GM23248 (cell line): ENCODE results near the gene RAC2. TPM values are rescaled to one million over a fixed set of nuclear protein-coding genes. Genes with fewer than 3 reads are reported as not detected.

ENCODE experiments used
- DNase-seq: peaks from one replicate; pipeline ENCODE4 v3.0.0-alpha.2; 2015
- H2AFZ ChIP-seq: fragments of 200-600 bp; sonication (generic); 2 replicates; pipeline ENCODE4 v1.6.1; 2016; ENCODE audit warnings: antibody characterized with exemption
- H3F3A ChIP-seq: fragments of 200-600 bp; sonication (generic); 2 replicates; pipeline ENCODE4 v1.6.1; 2016; ENCODE audit warnings: mild to moderate bottlenecking, antibody characterized with exemption, mixed run types; ENCODE audit not compliant: insufficient read depth
- H3K27ac ChIP-seq: fragments of 200-600 bp; sonication (generic); 2 replicates; pipeline ENCODE4 v1.5.1; 2016; ENCODE audit warnings: mild to moderate bottlenecking
- H3K27me3 ChIP-seq: fragments of 200-600 bp; sonication (generic); replicated peaks from 2 replicates; pipeline ENCODE4 v1.6.1; 2016; ENCODE audit warnings: mild to moderate bottlenecking; ENCODE audit not compliant: insufficient read depth
- H3K36me3 ChIP-seq: fragments of 200-600 bp; sonication (generic); 2 replicates; pipeline ENCODE4 v1.6.1; 2016; ENCODE audit warnings: low read depth, mild to moderate bottlenecking
- H3K4me1 ChIP-seq: fragments of 200-600 bp; sonication (generic); 2 replicates; pipeline ENCODE4 v1.6.1; 2016; ENCODE audit warnings: mild to moderate bottlenecking; ENCODE audit not compliant: insufficient read depth
- H3K4me2 ChIP-seq: fragments of 200-600 bp; sonication (generic); one replicate; pipeline ENCODE4 v1.6.1; 2016; ENCODE audit warnings: mild to moderate bottlenecking; ENCODE audit not compliant: unreplicated experiment
- H3K4me3 ChIP-seq: fragments of 200-600 bp; sonication (generic); 2 replicates; pipeline ENCODE4 v1.5.1; 2016; ENCODE audit warnings: mild to moderate bottlenecking
- H3K79me2 ChIP-seq: fragments of 200-600 bp; sonication (generic); 2 replicates; pipeline ENCODE4 v1.6.1; 2016; ENCODE audit warnings: mild to moderate bottlenecking; ENCODE audit not compliant: insufficient read depth
- H3K9ac ChIP-seq: fragments of 200-600 bp; sonication (generic); 2 replicates; pipeline ENCODE4 v1.6.1; 2016; ENCODE audit warnings: mild to moderate bottlenecking
- H3K9me2 ChIP-seq: fragments of 200-600 bp; sonication (generic); 2 replicates; pipeline ENCODE4 v1.6.1; 2016; ENCODE audit warnings: mixed run types, mild to moderate bottlenecking, moderate library complexity; ENCODE audit not compliant: insufficient read depth
- H3K9me3 ChIP-seq: fragments of 200-600 bp; sonication (generic); one replicate; pipeline ENCODE4 v1.6.1; 2017; ENCODE audit warnings: low read depth
- H4K20me1 ChIP-seq: fragments of 200-600 bp; sonication (generic); 2 replicates; pipeline ENCODE4 v1.6.0; 2016; ENCODE audit not compliant: insufficient read depth
- EZH2 ChIP-seq: fragments of 200-600 bp; sonication (generic); IDR thresholded peaks from 2 replicates; pipeline ENCODE4 v1.6.1; 2018; ENCODE audit warnings: antibody characterized with exemption, mild to moderate bottlenecking; ENCODE audit not compliant: insufficient read depth, poor library complexity, severe bottlenecking
- EZH2phosphoT487 ChIP-seq: fragments of 200-600 bp; sonication (generic); IDR thresholded peaks from 2 replicates; pipeline ENCODE4 v1.6.1; 2018; ENCODE audit warnings: antibody characterized with exemption, moderate library complexity, mild to moderate bottlenecking, low read depth; ENCODE audit not compliant: insufficient read depth
- WGBS, 2 experiments: methylation state at CpG; one replicate each; pipeline ENCODE4 v1.1.6; 2015 to 2017; ENCODE audit warnings: low lambda C conversion rate in 2 of 2, low coverage in 1 of 2; ENCODE audit errors: missing lambda C conversion rate in 2 of 2; 5-methylcytosine and 5-hydroxymethylcytosine counted together
- in situ Hi-C: fragments of 300-500 bp; cut with MboI; formaldehyde crosslinking; loops from 2 replicates; pipeline ENCODE4 v1.15.0; 2020
- polyA plus RNA-seq: library from polyadenylated mRNA; unstranded; fragments of >200 nt; fragmentation: Nextera tagmentation; extraction: Ambion mirVana; gene quantifications from 2 replicates; pipeline ENCODE4 v1.2.1, GENCODE V29; 2016
- total RNA-seq: library from RNA; depleted of rRNA; stranded (reverse); fragments of >200 nt; shearing (Covaris generic); gene quantifications from 2 replicates; pipeline ENCODE4 v1.2.3, GENCODE V29; 2014

Gene RAC2
- total and polyA plus RNA-seq, 2 experiments from 2014 or later: 34.9 to 35.1 TPM

GRCh38 chr22:37188901-37189466, 55.1 kb downstream of the RAC2 start:
- Histone ChIP-seq H3K9me3 (no peaks in the 10 kb centered on the region), H3K79me2 (no peaks in the 10 kb centered on the region), H3K4me3 (peak overlapping the region; percentile 62), H3K4me2 (peak overlapping the region; percentile 63), H2AFZ (no peak overlapping the region), H3K36me3 (no peaks in the 10 kb centered on the region), H3K27me3 (no peaks in the 10 kb centered on the region), H4K20me1 (no peaks in the 10 kb centered on the region), H3F3A (peaks cover 30% of the 10 kb centered on the region), H3K27ac (peak overlapping the region; percentile 72), H3K4me1 (peaks cover 38% of the 10 kb centered on the region), H3K9ac (peak overlapping the region; percentile 78), H3K9me2 (no peaks in the 10 kb centered on the region)
- 21 to 28% methylated on average over 2 of the region's 2 CpGs for WGBS, 2 experiments
- peak; percentile 39 for DNase-seq
- TF ChIP-seq EZH2 (no peak), EZH2phosphoT487 (no peak)
- in situ Hi-C loops: no loop called here

GRCh38 chr22:37187891-37188761, 55.9 kb downstream of the RAC2 start, which contains the start of gene C1QTNF6:
Gene C1QTNF6 (minus strand): TSS chr22:37188247. CDS start chr22:37188213, 34 bp downstream.
- H3K79me2 ChIP-seq: no peaks in the 10 kb centered on the region
- peak; percentile 43 for DNase-seq
- no peaks in the 10 kb centered on the region for H4K20me1 ChIP-seq
- H3K9me2 ChIP-seq: no peaks in the 10 kb centered on the region
- peak within 1 kb of the TSS; percentile 78 for H3K9ac ChIP-seq
- H3K4me3 ChIP-seq: peak within 1 kb of the TSS; percentile 62
- 9 to 17% methylated on average over 11 to 17 of the region's 17 CpGs for WGBS, 2 experiments
- no peaks in the 10 kb centered on the region for H3K27me3 ChIP-seq
- H2AFZ ChIP-seq: peak within 1 kb of the TSS; percentile 87
- in situ Hi-C loops: no loop called here
- H3K36me3 ChIP-seq: no peaks in the 10 kb centered on the region
- peak within 1 kb of the TSS; percentile 63 for H3K4me2 ChIP-seq
- peak within 1 kb of the TSS; percentile 72 for H3K27ac ChIP-seq
- TF ChIP-seq EZH2phosphoT487 (no peak), EZH2 (no peak)
- H3F3A ChIP-seq: peaks cover 30% of the 10 kb centered on the region
- peaks cover 38% of the 10 kb centered on the region for H3K4me1 ChIP-seq
- no peaks in the 10 kb centered on the region for H3K9me3 ChIP-seq

GRCh38 chr22:37187552-37187890, 56.5 kb downstream of the RAC2 start:
- peak overlapping the region; percentile 72 for H3K27ac ChIP-seq
- peak overlapping the region; percentile 87 for H2AFZ ChIP-seq
- no peaks in the 10 kb centered on the region for H4K20me1 ChIP-seq
- H3K9ac ChIP-seq: peak overlapping the region; percentile 78
- no peaks in the 10 kb centered on the region for H3K9me2 ChIP-seq
- H3F3A ChIP-seq: peaks cover 30% of the 10 kb centered on the region
- WGBS, 2 experiments: 3% methylated on average over 5 of the region's 5 CpGs
- in situ Hi-C loops: no loop called here
- H3K4me2 ChIP-seq: peak overlapping the region; percentile 63
- H3K4me3 ChIP-seq: peak overlapping the region; percentile 62
- DNase-seq: peak; percentile 80
- H3K36me3 ChIP-seq: no peaks in the 10 kb centered on the region
- no peaks in the 10 kb centered on the region for H3K79me2 ChIP-seq
- no peaks in the 10 kb centered on the region for H3K9me3 ChIP-seq
- H3K27me3 ChIP-seq: no peaks in the 10 kb centered on the region
- peaks cover 38% of the 10 kb centered on the region for H3K4me1 ChIP-seq
- TF ChIP-seq EZH2phosphoT487 (no peak), EZH2 (no peak)

GRCh38 chr22:37186997-37187522, 57.0 kb downstream of the RAC2 start:
- Histone ChIP-seq H2AFZ (peak overlapping the region; percentile 87; the same call in 1 of the 2 replicates), H3K4me2 (peak overlapping the region; percentile 63), H3K79me2 (no peaks in the 10 kb centered on the region), H3K4me1 (peaks cover 38% of the 10 kb centered on the region), H3K9me3 (no peaks in the 10 kb centered on the region), H3K9ac (peak overlapping the region; percentile 78), H3K27me3 (no peaks in the 10 kb centered on the region), H3K4me3 (peak overlapping the region; percentile 62), H3K27ac (peak overlapping the region; percentile 72), H4K20me1 (no peaks in the 10 kb centered on the region), H3K9me2 (no peaks in the 10 kb centered on the region), H3F3A (peaks cover 30% of the 10 kb centered on the region), H3K36me3 (no peaks in the 10 kb centered on the region)
- in situ Hi-C loops: no loop called here
- peak; percentile 24 for DNase-seq
- WGBS, 2 experiments: 70 to 78% methylated on average over 4 of the region's 4 CpGs
- TF ChIP-seq EZH2 (no peak), EZH2phosphoT487 (no peak)
